GM19043 (cell line): Measurements from ENCODE around the gene GALM.
A peak's percentile ranks its signal among the peaks of the same experiment; 100 is the strongest.
"Not testable (repeated sequence)": the region's sequence is repeated elsewhere in the genome, so short reads cannot be mapped to it uniquely, and the experiment has no call there.

ENCODE experiments used
- ATAC-seq: cut with Tn5 transposase; IDR thresholded peaks from one replicate; pipeline ENCODE4 v1.9.1; 2021; ENCODE audit warnings: low read depth; ENCODE audit not compliant: unreplicated experiment

GALM gene

GRCh38 chr2:38665854-38666555 is at the start of gene GALM:
Gene GALM, plus strand, starts transcription at chr2:38666114. Its CDS starts 48 bp downstream, at chr2:38666162.
- no peak for ATAC-seq

DNA sequence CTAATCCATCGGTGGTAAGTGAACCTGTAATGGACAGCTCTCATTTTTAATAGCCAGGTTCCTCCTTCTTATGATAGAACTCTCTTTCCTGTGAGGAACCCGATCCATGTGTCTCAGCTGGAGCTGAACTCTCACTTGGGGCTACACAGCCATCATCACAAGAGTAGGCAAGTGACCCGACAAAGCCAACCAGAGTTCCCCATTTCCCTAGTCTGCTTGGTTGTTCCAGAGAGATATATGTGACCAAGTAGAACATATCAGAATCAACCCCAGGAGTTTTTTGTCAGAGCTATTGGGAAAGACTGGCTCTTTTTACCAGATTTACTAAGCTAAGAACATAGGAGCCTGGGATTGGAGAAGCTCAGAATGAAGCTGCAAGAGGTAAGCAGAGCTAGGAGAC is 48.6 kb upstream of the GALM start:
- no peak for ATAC-seq

DNA sequence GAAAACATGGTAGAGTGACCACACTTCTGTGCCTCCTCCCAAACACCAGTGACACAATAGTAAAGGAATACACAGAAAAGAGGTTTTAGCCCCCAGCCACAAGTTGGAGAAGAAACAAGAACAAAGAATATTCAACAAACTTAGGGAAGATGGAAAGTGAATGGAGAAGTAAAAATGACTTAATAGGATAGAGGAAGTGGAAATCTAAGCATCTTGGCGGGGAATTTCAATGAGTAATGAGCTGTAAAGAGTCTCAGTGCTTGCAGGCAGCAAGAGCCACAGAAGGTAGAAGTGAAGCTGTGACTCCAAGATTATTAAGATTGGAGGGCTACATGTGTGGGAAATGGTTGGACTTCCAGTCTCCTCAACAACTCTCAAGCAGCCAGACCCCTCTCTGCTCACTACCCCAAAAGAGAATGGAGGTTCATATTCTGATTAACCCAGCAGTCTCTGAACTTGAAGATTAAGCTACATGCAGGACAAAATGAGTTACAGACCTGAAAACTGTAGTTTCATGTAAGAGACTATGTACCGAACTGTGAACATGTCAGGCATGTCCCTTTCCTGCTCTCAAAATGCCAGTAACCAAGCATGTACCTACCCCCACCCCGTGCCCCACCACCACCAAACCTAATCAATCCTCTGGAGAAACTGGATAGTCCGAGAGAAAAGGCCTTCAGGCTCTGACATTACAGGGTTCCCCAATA is 46.3 kb upstream of the GALM start:
- no peak for ATAC-seq

GRCh38 chr2:38620282-38620977 is 45.5 kb upstream of the GALM start:
- ATAC-seq, result no peak

DNA sequence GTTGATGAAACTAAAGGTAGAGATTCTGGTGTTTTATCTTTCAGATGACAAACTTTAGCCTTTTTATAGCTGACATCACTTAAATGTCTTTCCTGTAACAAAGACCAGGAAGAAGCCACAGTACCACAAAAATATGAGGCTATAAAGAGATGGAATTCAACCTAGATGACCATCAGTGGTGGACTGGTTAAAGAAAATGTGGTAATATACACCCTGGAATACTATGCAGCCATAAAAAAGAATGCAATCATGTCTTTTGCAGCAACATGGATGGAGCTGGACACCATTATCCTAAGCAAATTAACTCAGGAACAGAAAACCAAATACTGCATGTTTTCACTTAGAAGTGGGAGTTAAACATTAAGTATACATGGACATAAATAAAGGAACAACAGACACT is 44.9 kb upstream of the GALM start:
- ATAC-seq, result no peak

DNA sequence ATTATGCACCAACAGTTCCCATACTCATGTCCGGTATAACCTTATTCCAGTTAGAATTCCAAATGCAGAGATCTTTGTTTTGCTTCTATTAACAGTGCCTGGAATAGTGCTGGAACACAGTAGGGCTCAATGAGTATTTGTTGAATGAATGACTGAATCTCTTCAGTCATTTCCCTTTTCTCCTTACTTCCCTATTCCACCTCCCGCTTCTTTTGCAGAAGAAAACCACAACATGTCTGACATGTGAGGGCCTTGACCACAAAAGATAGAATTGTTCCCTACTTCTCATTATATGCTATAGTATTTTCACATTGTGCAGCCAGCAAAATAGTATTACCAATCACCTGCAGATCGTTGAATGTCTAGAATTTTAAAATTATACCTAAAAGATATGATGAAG is 43.7 kb upstream of the GALM start:
- no peak for ATAC-seq

DNA sequence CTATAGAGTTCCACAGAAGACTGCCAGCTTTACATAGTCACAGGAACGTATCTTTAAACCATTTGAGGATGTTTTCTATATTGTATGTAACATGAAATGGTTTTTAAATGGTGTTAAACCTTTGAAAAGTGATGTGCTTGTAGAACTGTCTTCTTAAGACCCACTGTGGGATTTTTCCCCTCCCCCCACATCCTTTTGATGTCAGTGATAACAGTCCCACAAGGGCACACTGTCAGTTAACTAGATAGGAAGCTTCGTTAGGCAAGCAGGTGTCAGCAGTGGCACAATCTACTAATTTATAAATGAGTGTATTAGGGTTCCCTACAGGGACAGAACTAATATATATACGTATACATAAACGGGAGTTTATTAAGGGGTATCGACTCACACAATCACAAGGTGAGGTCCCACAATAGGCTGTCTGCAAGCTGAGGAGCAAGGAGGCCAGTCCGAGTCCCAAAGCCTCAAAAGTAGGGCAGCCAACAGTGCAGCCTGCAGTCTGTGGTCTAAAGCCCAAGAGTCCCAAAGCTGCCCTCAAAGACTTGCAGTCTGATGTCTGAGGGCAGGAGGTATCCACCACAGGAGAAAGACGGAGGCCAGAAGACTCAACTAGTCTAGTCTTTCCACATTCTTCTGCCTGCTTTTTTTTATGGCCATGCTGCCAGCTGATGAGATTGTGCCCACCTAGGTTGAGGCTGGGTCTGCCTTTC is 39.4 kb upstream of the GALM start:
- no peak for ATAC-seq

GRCh38 chr2:38627391-38627790 is 38.5 kb upstream of the GALM start:
- ATAC-seq, result no peak

GRCh38 chr2:38629684-38630083 is 36.2 kb upstream of the GALM start:
- no peak for ATAC-seq

GRCh38 chr2:38631976-38632375 is 33.9 kb upstream of the GALM start:
- ATAC-seq, result no peak

DNA sequence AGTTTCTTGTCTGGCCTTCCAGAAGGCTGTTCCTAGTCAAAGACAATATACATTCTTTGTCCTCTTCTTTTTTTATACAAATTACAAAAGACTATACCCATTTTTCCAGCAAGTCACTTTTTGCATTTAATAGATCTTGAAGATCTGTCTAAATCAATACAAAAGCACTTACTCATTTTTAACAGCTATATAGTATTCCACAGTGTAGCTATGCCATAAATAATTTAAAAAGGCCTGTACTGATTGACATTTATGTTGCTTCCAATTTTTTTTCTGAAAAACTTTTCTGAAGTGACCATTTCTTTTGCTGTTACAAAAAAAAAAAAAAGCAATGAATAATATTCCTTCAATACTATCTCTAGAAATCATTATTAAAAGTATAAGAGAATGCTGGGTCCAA is 32.9 kb upstream of the GALM start:
- ATAC-seq, result no peak

DNA sequence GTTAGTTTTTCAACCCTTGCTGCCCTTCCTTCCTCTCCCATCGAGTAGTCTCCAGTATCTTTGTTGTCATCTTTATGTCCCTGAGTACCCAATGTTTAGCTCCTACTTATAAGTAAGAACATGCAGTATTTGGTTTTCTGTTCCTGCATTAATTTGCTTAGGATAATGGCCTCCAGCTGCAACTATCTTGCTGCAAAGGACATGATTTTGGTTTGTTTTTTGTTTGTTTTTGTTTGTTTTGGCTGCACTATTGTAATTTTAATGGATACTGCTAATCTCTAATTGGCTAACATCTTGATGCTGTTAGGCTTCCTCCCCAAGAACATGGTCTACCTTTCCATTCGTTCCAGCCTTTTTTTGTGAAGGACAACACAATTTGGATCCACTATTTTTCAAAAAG is 32.0 kb upstream of the GALM start:
- ATAC-seq, result no peak

DNA sequence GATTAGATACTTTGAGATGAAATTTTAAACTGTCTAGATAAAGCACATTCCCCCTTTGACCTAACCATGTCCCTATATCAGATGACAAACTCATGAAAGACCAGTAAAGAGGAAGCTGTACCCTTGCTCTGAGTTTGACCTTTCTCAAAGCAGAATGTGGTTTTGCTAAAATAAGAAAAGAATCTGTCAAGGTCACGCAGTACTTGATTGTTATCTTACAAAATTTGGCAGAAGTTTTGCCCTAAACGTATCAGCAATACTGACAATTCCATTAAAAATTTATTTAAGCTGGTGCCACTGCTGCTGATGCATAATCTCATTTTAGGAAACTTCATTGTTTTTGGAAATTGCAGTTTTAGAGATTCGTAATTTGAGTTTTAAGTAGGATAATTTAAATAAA is 31.2 kb upstream of the GALM start:
- ATAC-seq, result peak; percentile 93

- ATAC-seq, result no peak
These were observed 30.8 kb upstream of the GALM start for GRCh38 chr2:38635139-38635538.

DNA sequence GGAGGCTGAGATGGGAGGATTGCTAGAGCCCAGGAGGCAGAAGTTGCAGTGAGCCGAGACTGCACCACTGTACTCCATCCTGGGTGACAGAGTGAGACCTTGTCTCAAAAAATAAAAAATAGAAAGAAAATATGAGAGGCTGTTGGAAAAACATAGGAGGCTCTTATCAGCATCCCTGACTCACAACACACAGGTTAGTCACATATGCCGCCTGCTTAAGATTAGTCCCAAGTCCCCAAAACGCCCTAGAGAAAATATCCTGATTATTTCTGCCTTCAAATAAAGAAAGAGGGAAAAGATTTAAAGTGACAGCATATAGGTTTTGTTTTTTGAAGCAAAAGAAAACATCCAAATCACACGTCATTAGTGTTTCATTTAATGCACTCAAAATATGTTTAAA is 29.8 kb upstream of the GALM start:
- ATAC-seq, result no peak

DNA sequence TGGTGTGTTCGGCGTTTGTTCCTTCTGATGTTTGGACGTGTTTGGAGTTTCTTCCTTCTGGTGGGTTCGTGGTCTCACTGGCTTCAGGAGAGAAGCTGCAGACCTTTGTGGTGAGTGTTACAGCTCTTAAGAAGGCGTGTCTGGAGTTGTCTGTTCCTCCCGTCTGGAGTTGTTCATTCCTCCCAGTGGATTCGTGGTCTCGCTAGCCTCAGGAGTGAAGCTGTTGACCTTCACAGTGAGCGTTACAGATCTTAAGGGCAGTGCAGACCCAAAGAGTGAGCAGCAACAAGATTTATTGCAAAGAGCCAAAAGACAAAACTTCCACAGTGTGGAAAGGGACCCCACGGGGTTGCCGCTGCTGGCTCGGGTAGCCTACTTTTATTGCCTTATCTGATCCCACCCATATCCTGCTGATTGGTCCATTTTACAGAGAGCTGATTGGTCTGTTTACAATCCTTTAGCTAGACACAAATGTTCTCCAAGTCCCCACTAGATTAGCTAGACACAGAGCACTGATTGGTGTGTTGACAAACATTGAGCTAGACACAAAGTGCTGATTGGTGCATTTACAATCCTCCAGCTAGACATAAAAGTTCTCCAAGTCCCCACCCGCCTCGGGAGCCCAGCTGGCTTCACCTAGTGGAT is 23.4 kb upstream of the GALM start:
- not testable (repeated sequence) for ATAC-seq

DNA sequence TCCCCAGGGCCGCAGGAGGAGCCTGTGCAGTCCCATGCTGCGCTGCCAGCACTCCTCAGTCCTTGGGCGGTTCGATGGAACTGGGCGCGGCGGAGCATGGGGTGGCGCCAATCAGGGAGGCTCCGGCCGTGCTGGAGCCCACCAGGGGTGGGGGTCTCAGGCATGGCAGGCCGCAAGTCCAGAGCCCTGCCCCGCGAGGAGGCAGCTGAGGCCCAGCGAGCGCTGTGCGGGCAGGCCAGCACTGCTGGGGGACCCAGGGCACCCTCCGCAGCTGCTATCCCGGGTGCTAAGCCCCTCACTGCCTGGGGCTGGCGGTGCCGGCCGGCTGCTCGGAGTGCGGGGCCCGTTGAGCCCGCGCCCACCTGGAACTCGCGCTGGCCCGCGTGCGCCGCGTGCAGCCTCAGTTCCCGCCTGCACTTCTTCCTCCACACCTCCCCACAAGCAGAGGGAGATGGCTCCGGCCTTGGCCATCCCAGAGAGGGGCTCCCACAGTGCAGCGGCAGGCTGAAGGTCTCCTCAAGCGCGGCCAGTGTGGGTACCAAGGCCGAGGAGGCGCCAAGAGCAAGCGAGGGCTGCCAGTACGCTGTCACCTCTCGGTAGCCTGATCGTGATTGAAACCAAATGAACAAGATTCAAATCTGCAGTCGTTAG is 22.8 kb upstream of the GALM start:
- ATAC-seq, result no peak

GRCh38 chr2:38643683-38644511 is 22.0 kb upstream of the GALM start:
- not testable (repeated sequence) for ATAC-seq

DNA sequence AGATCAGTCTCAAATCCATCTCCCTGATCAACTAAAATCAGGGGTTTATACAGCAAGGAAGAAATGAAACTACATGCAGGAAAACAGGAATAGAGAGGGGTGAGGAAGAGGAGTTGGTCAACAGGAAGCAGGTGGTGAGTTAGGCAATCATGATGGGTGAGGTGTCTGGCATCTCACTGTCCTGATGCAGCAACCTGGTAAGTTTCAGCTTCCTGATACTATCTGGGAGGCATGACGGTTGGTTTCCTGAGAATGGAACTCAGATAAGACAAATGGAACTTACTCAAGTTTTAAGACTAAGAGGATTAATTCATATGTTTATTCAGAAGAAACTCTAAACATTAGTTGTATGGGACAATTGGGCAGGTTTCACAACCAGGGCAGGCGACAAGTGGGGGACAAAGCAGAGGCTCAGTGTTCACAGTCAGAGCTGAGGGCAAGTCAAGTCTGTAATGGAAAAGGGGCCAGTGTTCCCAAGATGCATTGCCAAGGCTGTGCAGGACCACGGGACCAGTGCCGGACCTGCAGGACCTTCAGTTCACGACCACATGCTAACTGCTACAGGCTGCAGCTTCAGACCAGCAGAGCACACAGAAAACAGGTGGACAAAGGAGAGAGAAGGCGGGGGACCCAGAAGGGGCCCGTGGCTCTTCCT is 17.7 kb upstream of the GALM start:
- ATAC-seq, result no peak
